NB4 (cell line): ENCODE results near the gene TSTD1.
"Not testable (repeated sequence)": the region's sequence is repeated elsewhere in the genome, so short reads cannot be mapped to it uniquely, and the experiment has no call there.

Experiments
- DNase-seq: peaks from one replicate; pipeline ENCODE4 v3.0.0; 2010; ENCODE audit warnings: low read depth
- H3K4me3 ChIP-seq: one replicate; pipeline ENCODE4 v1.5.1; 2011; ENCODE audit warnings: mild to moderate bottlenecking, low read depth, low read length, moderate library complexity
- MYC ChIP-seq: IDR thresholded peaks from 2 replicates; pipeline ENCODE4 v1.6.1; 2011; ENCODE audit warnings: low read depth, low read length
- POLR2A ChIP-seq: IDR thresholded peaks from 2 replicates; pipeline ENCODE4 v1.6.1; 2011; ENCODE audit warnings: mild to moderate bottlenecking; ENCODE audit not compliant: insufficient read length; ENCODE audit errors: extremely low read depth
- TF ChIP-seq, protein P1 (sequence below): IDR thresholded peaks from 2 replicates; pipeline ENCODE4 v1.6.1; 2011; ENCODE audit warnings: low read depth, low read length
- TF ChIP-seq, protein P2 (sequence below): IDR thresholded peaks from one replicate; pipeline ENCODE4 v1.5.1; 2012; ENCODE audit warnings: low read depth, low read length

Gene TSTD1

DNA sequence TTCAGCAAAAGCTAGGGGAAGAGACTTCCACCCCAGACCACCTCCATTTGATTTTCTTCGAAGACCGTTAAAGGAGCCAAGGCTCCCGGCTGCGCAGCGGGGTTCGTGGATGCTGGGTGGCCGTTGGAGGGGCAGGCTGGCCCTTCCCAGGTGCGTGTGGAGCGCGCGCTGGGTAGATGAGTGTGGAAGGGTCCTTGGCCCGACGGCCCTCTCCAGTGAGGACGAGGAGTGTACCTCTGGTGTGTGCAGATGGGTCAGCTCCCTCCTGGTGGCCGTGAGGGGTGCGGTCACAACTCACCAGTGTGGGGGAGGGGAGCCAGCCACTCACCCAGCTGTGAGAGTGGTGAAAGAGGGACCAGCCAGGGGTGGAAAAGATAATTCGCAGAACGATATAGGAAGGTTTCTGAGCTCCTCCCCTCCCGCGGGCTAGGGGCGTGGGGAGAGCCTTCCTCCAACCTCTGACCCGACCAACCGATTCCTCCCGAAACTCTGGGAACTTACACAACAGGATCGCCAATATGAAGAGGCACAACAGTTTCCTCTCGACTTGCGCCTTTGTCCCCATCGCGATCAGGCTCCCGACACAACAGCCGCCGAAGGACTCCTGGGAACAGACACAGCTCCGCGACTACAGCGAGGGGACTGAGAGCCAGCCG lies 18.1 kb downstream of the TSTD1 start, which contains the start of gene F11R:
TSS of gene F11R (minus strand) at position 644 of the 656 bp plus-strand sequence. CDS start at position 565, 79 bp downstream.
- DNase-seq = peak; percentile 79
- peak within 1 kb of the TSS; percentile 77 for H3K4me3 ChIP-seq
- no peak for TF ChIP-seq MYC

DNA sequence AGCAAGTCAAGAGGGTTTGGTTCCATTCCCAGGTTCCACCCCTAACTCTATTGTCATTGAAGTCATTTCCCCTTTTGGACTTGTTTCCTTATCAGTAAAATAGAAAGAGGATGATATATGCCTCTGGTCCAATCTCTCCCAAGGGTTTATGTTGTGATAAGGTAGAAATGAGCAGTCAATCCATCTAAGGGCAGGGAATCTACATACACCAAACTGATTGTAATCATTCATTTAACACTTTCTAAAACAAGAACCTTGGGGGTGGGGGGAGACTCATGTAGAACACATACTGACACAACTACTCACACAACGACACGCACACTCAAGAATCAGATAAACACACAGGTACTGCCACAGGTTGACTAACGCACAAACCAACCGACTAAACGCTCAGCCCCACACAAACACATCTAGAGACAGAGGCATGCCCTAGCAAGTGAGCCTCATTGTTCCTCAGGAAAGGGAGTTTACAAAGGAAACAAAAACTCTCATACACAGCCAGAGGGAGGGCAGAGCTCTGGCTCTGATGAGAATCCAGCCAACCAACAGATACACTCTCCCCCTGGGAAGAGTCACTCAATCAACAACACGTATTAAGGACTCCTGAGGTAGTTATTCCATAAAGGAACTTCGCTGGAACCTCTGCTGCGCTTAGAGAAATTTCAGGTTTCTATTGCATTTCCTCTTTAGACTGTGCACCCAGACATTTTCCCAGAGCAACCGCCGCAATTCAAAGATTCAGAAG lies 18.8 kb downstream of the TSTD1 start:
- peak overlapping the region; percentile 77 for H3K4me3 ChIP-seq
- TF ChIP-seq MYC (no peak), POLR2A (no peak)
- TF ChIP-seq, protein P1, sequence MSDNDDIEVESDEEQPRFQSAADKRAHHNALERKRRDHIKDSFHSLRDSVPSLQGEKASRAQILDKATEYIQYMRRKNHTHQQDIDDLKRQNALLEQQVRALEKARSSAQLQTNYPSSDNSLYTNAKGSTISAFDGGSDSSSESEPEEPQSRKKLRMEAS = no peak
- TF ChIP-seq, protein P2, sequence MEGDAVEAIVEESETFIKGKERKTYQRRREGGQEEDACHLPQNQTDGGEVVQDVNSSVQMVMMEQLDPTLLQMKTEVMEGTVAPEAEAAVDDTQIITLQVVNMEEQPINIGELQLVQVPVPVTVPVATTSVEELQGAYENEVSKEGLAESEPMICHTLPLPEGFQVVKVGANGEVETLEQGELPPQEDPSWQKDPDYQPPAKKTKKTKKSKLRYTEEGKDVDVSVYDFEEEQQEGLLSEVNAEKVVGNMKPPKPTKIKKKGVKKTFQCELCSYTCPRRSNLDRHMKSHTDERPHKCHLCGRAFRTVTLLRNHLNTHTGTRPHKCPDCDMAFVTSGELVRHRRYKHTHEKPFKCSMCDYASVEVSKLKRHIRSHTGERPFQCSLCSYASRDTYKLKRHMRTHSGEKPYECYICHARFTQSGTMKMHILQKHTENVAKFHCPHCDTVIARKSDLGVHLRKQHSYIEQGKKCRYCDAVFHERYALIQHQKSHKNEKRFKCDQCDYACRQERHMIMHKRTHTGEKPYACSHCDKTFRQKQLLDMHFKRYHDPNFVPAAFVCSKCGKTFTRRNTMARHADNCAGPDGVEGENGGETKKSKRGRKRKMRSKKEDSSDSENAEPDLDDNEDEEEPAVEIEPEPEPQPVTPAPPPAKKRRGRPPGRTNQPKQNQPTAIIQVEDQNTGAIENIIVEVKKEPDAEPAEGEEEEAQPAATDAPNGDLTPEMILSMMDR = no peak

DNA sequence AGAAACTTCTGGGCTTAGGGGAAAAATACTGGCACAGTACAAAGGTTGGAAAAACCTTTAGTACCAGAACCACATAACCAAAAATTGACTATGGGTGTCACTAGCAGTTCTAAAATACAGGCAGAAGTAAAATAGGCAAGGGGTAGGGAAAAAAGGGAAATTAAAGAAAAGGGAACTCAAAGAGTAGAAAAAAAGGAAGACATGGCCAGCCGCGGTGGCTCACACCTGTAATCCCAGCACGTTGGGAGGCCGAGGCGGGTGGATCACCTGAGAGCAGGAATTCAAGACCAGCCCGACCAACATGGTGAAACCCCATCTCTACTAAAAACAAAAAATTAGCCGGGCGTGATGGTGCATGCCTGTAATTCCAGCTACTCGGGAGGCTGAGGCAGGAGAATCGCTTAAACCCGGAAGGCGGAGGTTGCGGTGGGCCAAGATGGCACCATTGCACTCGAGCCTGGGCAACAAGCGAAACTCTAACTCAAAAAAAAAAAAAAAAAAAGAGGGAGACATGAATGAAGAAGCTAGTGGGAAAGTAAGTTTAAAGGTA lies 19.6 kb downstream of the TSTD1 start:
- DNase-seq, H3K4me3 ChIP-seq: not testable (repeated sequence)

More for the DNA sequence above, 18.8 kb downstream of the TSTD1 start:
- DNase-seq = peak; percentile 41

DNA sequence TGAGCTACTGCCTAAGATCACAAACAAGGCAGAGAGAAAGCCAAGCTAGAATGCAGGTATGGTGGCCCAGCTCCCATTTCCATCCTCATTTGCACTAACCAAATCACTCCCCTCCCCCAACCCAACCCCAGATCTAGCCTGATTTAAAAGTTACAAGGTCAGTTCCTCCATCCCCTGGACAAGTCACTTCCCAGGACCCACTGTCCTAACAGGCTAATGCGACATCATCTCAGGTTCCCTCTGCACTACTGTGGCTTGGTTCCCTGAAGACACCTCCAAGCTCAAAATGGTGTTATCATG lies 20.2 kb downstream of the TSTD1 start:
- no peak overlapping the region for H3K4me3 ChIP-seq
- no peak for DNase-seq
- TF ChIP-seq POLR2A (no peak), MYC (no peak)
- TF ChIP-seq, protein P2 = no peak
- TF ChIP-seq, protein P1 = no peak

DNA sequence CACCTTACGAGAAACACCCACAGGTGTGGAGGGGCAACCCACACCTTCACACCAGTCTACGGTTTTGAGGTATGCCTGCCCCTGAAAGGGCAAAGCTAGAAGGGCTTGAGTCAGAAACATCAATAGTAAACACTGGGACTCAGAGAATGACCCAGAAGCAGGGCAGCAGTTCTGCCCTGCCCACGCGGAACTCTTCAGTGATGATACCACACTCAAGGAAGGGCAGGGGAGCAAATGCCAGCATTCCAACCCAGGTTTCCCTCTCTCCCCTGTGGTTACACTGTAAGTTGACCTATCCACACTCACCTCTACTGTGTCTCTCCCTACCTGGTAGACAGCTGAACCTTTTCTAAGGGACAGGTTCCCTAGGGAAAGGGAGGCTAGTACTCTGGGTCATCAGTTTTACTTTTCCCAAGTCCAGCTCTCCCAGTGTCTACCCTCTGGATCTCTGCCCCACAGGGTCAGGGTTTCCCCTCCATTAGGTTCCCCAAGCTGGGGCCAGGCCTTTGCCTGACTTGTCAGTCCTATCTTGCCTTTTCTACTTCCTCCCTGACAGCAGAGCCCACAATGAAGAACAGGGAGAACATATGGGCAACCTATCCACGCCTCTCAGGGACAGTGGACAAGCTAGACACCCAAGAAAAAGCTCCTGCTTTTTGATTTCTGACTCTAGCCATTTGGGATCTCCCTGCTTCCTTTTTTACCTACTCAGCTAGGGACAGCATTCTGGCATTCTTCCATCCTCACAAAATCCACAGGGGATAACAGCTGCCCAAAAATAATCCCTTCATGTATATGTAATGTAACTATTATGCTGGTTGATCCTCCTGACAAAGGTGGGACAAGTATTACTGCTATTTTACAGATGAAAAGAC lies 20.8 kb downstream of the TSTD1 start:
- DNase-seq = peak; percentile 26
- H3K4me3 ChIP-seq = no peak overlapping the region
- TF ChIP-seq MYC = no peak
- TF ChIP-seq, protein P2 = no peak
- TF ChIP-seq, protein P1 = no peak

DNA sequence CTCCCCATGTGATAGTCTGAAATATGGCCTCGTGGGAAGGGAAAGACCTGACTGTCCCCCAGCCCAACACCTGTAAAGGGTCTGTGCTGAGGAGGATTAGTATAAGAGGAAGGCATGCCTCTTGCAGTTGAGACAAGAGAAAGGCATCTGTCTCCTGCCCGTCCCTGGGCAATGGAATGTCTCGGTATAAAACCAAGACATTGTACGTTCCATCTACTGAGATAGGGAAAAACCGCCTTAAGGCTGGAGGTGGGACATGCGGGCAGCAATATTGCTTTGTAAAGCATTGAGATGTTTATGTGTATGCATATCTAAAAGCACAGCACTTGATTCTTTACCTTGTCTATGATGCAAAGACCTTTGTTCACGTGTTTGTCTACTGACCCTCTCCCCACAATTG lies 21.6 kb downstream of the TSTD1 start:
- not testable (repeated sequence) for H3K4me3 ChIP-seq, DNase-seq

DNA sequence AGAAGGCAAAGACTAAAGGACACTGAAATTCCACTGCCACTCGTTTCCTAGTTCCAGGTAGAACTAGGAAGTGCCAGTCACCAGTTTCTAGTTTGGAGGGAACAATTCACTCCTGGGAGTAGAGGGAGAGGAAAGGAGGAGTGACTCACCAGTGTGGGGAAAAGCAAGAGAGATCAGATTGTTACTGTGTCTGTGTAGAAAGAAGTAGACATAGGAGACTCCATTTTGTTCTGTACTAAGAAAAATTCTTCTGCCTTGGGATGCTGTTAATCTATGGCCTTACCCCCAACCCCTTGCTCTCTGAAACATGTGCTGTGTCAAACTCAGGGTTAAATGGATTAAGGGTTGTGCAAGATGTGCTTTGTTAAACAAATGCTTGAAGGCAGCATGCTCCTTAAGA lies 22.1 kb downstream of the TSTD1 start:
- not testable (repeated sequence) for H3K4me3 ChIP-seq, DNase-seq
